ENCODE measurements around the gene PAK5. TPM values are rescaled to one million over a fixed set of nuclear protein-coding genes. Genes with fewer than 3 reads are reported as not detected.

PAK5 gene
- total RNA-seq, 1 experiment from 2014 or later, result not detected

GRCh38 chr20:9628589-9628988 is 210.3 kb downstream of the PAK5 start:
- Histone ChIP-seq H3K9me2 (ENCODE audit: insufficient read depth) (no peaks in the 10 kb centered on the region), H3K9me3 (ENCODE audit: insufficient read depth, low read depth) (no peaks in the 10 kb centered on the region), H3K4me2 (no peak overlapping the region), H3K4me1 (replicated peaks; ENCODE audit: insufficient read depth) (no peaks in the 10 kb centered on the region), H3K79me2 (ENCODE audit: low read depth) (no peaks in the 10 kb centered on the region), H3K4me3 (no peak overlapping the region), H3F3A (ENCODE audit: insufficient read depth, low read depth) (no peaks in the 10 kb centered on the region), H3K27me3 (ENCODE audit: insufficient read depth, low read depth) (0 out of 2 replicates have a peak, but pooled peaks cover 15% of the 10 kb centered on the region), H3K36me3 (ENCODE audit: low read depth) (no peaks in the 10 kb centered on the region), H4K20me1 (ENCODE audit: insufficient read depth) (no peaks in the 10 kb centered on the region), H3K27ac (no peak overlapping the region), H2AFZ (no peak overlapping the region)
- no peak for DNase-seq
- TF ChIP-seq EZH2 (IDR thresholded peaks at IDR 0.05; ENCODE audit: low read depth) (no peak), CTCF (conservative IDR thresholded peaks at IDR 0.05) (no peak)
- ChIA-PET CTCF (no interaction called here), POLR2A (ENCODE audit: unreplicated experiment) (no interaction called here)
- BruUV-seq (replicated peaks), result no TSS peak
- intact Hi-C loops (cut with micrococcal nuclease; ENCODE audit: unreplicated experiment), result no loop called here

- Histone ChIP-seq H3K27ac (no peak overlapping the region), H3F3A (ENCODE audit: insufficient read depth, low read depth) (no peaks in the 10 kb centered on the region), H3K36me3 (ENCODE audit: low read depth) (no peaks in the 10 kb centered on the region), H3K9me2 (ENCODE audit: insufficient read depth) (no peaks in the 10 kb centered on the region), H3K4me1 (replicated peaks; ENCODE audit: insufficient read depth) (no peaks in the 10 kb centered on the region), H3K9me3 (ENCODE audit: insufficient read depth, low read depth) (no peaks in the 10 kb centered on the region), H3K4me3 (no peak overlapping the region), H3K27me3 (ENCODE audit: insufficient read depth, low read depth) (0 out of 2 replicates have a peak, but pooled peaks cover 15% of the 10 kb centered on the region), H3K79me2 (ENCODE audit: low read depth) (no peaks in the 10 kb centered on the region), H2AFZ (no peak overlapping the region), H4K20me1 (ENCODE audit: insufficient read depth) (no peaks in the 10 kb centered on the region), H3K4me2 (no peak overlapping the region)
- POLR2A ChIA-PET (ENCODE audit: unreplicated experiment), result no interaction called here
- BruUV-seq (replicated peaks), result no TSS peak
- no peak for TF ChIP-seq EZH2 (IDR thresholded peaks at IDR 0.05; ENCODE audit: low read depth)
- no peak for DNase-seq
- intact Hi-C loops (cut with micrococcal nuclease; ENCODE audit: unreplicated experiment), result no loop called here
- CTCF ChIA-PET, result no interaction called here
Observed at GRCh38 chr20:9628141-9628540, 210.7 kb downstream of the PAK5 start.

GRCh38 chr20:9627219-9627618 is 211.7 kb downstream of the PAK5 start:
- no peaks in the 10 kb centered on the region for H3K9me3 ChIP-seq (ENCODE audit: insufficient read depth, low read depth)
- no peak for TF ChIP-seq EZH2 (IDR thresholded peaks at IDR 0.05; ENCODE audit: low read depth)
- H3K4me3 ChIP-seq, result no peak overlapping the region
- no TSS peak for BruUV-seq (replicated peaks)
- H2AFZ ChIP-seq, result no peak overlapping the region
- no peaks in the 10 kb centered on the region for H3F3A ChIP-seq (ENCODE audit: insufficient read depth, low read depth)
- no peaks in the 10 kb centered on the region for H3K9me2 ChIP-seq (ENCODE audit: insufficient read depth)
- no peaks in the 10 kb centered on the region for H3K4me1 ChIP-seq (replicated peaks; ENCODE audit: insufficient read depth)
- H3K36me3 ChIP-seq (ENCODE audit: low read depth), result no peaks in the 10 kb centered on the region
- no peak overlapping the region for H3K27ac ChIP-seq
- H3K79me2 ChIP-seq (ENCODE audit: low read depth), result no peaks in the 10 kb centered on the region
- DNase-seq, result no peak
- no peaks in the 10 kb centered on the region for H4K20me1 ChIP-seq (ENCODE audit: insufficient read depth)
- H3K27me3 ChIP-seq (ENCODE audit: insufficient read depth, low read depth), result 0 out of 2 replicates have a peak, but pooled peaks cover 15% of the 10 kb centered on the region
- no peak overlapping the region for H3K4me2 ChIP-seq
- intact Hi-C loops (cut with micrococcal nuclease; ENCODE audit: unreplicated experiment), result no loop called here
- CTCF ChIA-PET, result no interaction called here
- POLR2A ChIA-PET (ENCODE audit: unreplicated experiment), result no interaction called here

- no peak overlapping the region for H3K4me3 ChIP-seq
- BruUV-seq (replicated peaks), result no TSS peak
- CTCF ChIA-PET, result no interaction called here
Observed at GRCh38 chr20:9626357-9626756, 212.5 kb downstream of the PAK5 start.

More at GRCh38 chr20:9626357-9626756, 212.5 kb downstream of the PAK5 start:
- peak in 1 of 2 experiments; percentile 52 for DNase-seq
- Histone ChIP-seq H3K4me1 (replicated peaks; ENCODE audit: insufficient read depth) (no peaks in the 10 kb centered on the region), H3F3A (ENCODE audit: insufficient read depth, low read depth) (no peaks in the 10 kb centered on the region), H3K27ac (no peak overlapping the region), H3K79me2 (ENCODE audit: low read depth) (no peaks in the 10 kb centered on the region), H4K20me1 (ENCODE audit: insufficient read depth) (no peaks in the 10 kb centered on the region), H2AFZ (no peak overlapping the region), H3K36me3 (ENCODE audit: low read depth) (no peaks in the 10 kb centered on the region), H3K9me2 (ENCODE audit: insufficient read depth) (no peaks in the 10 kb centered on the region), H3K27me3 (ENCODE audit: insufficient read depth, low read depth) (0 out of 2 replicates have a peak, but pooled peaks cover 15% of the 10 kb centered on the region), H3K4me2 (no peak overlapping the region), H3K9me3 (ENCODE audit: insufficient read depth, low read depth) (no peaks in the 10 kb centered on the region)
- intact Hi-C loops (cut with micrococcal nuclease; ENCODE audit: unreplicated experiment), result no loop called here
- POLR2A ChIA-PET (ENCODE audit: unreplicated experiment), result no interaction called here
- no peak for TF ChIP-seq EZH2 (IDR thresholded peaks at IDR 0.05; ENCODE audit: low read depth)
- no peak for TF ChIP-seq CTCF (conservative IDR thresholded peaks at IDR 0.05)

Measured in PC-9 (cell line).